ENCODE results near the gene SLC17A2.

The SLC17A2 gene

DNA sequence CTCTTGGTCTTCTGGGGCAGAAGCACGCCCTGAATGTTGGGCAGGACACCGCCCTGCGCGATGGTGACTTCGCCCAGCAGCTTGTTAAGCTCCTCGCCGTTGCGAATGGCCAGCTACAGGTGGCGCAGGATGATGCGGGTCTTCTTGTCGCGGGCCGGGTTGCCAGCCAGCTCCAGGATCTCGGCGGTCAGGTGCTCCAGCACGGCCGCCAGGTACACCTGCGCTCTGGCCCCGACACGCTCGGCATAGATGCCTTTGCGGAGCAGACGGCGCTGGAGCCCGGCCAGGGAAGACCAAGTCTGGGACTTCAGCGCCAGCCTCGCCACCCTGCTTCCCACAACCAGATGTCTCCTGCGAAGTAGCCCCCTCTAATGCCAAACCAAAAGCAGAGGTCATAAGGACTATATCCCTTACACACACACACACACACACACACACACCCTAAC, 48.4 kb downstream of the SLC17A2 start:
- peak; percentile 20 for DNase-seq (ENCODE audit: low read depth)

- DNase-seq (ENCODE audit: low read depth), result no peak
These were observed 49.9 kb downstream of the SLC17A2 start for GRCh38 chr6:25880601-25881000.

GRCh38 chr6:25878721-25879322, 51.7 kb downstream of the SLC17A2 start:
- no peak for DNase-seq (ENCODE audit: low read depth)

- no peak for DNase-seq (ENCODE audit: low read depth)
These were observed 54.4 kb downstream of the SLC17A2 start for GRCh38 chr6:25875926-25876602.

DNA sequence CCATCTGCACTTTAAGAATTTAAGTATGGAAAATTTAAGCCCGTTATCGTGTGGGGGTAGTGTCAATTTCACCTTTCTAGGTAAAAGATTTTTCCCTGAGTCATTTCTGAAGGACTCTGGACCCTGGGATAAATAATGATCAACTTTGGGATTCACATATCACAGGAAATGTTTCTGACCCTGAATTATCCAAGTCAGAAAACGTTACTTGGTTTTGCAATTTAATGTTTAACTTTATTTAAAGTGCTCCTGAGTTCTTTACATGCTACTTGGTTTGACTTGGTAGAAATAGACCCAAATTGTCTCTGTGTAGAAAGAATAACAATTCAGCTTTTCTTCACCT, 55.0 kb downstream of the SLC17A2 start:
- DNase-seq (ENCODE audit: low read depth), result no peak

DNA sequence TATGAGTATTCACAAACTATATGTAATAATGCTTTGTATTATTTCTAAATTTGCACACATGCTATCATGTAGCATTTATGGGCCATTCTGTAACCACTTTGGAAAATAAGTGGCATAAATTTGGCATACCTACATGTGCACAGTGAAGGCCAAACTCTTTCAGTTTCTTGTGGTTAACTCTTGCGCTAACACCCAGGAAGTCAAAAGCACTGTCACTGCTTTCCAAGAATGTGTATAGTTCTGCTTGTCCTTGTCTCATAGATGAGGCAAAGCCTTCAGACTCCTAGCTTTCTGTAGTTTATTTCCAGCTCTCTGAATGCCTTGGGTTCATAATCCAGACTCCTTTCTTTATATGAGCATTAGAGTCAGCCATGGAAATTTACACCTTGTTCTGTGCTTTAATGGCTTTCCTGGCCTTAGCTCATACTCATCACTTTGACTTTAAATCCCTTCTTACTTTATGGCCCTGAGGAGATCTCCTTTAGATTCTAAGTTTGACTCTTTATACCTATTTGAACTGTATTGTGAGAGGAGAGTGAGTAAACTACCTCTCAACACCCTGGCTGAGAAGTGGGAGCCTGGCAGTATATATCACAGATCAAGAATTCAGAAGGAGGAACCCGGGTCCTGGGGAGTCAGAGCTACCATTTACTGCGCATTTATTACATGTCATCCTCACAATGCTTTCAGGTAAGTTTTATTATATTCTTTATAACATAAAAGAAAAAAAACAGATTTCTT, 55.5 kb downstream of the SLC17A2 start:
- DNase-seq (ENCODE audit: low read depth), result no peak

GRCh38 chr6:25874118-25874517, 56.4 kb downstream of the SLC17A2 start, which contains the start of gene SLC17A3:
Gene SLC17A3 (minus strand): TSS chr6:25874243. CDS start chr6:25868387, 5,856 bp downstream.
- DNase-seq (ENCODE audit: low read depth), result no peak

- DNase-seq (ENCODE audit: low read depth), result no peak
These were observed 57.7 kb downstream of the SLC17A2 start for GRCh38 chr6:25872814-25873213.

DNA sequence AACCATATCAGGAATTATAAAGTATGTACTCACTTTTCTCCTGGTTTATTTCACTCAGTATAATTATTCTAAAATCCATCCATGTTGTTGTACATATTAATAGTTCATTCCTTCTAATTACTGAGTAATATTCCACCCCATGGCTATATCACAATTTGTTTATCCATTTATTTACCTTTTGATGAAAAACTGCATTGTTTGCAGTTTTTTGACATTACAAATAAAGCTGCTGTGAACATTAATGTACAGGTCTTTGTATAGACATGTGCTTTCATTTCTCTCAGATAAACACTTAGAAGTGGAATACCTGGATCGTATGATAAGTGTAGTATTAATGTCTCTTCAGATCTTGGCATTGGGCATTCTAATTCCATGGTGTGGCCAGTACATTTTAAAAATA, 60.7 kb downstream of the SLC17A2 start:
- DNase-seq (ENCODE audit: low read depth), result no peak

DNA sequence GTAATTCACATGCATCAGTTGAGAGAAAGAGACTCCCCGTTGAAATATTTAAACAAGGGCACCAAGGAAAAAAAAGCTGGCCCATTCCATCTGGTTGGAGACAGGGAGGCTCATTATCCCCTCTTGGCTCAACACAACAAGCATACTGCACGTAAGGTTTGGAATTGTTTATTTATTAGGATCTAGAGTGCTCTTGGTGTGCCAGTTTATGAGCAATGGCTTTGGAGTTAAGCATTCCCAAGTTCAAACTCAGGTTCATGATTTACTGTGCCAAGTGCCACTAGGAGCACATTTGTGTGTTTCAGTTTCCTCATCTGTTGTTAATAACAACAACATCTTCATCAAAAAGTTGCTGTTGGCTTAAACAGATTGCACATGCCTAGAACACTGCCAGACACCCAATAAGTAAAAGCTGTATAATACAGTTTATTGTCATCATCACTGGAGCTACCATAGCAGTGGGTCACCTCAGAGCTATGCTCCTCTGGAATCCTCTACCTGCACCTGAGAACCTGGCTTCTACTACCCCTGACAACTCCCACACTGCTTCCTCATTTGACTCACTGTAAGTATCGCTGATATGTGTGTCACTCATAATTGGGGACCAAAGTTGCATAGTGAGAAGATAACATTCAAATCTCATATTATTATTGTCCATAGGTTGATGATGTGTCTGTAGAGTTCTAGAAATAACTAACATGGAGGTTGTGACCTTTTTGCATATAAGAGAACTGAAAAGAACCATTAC, 61.9 kb downstream of the SLC17A2 start:
- DNase-seq (ENCODE audit: low read depth), result no peak

- DNase-seq (ENCODE audit: low read depth), result no peak
These were observed 64.5 kb downstream of the SLC17A2 start for GRCh38 chr6:25866011-25866410.

GRCh38 chr6:25863360-25863759, 67.1 kb downstream of the SLC17A2 start:
- no peak for DNase-seq (ENCODE audit: low read depth)

Measured in stimulated activated CD8-positive, alpha-beta memory T cell treated with anti-CD3 and anti-CD28 coated beads, Interleukin-12 subunit alpha, Interleukin-12 subunit beta, amount 100 ng/mL, for 4 hours (primary cell).